HepG2 (cell line): ENCODE results near the gene TMPO. TPM values are rescaled to one million over a fixed set of nuclear protein-coding genes. Genes with fewer than 3 reads are reported as not detected.

Source experiments
- ARID4A ChIP-seq: sonication (generic); formaldehyde crosslinking; IDR thresholded peaks from 2 replicates; pipeline ENCODE4 v1.5.0; 2020; ENCODE audit warnings: mild to moderate bottlenecking, missing genetic modification reagents, borderline replicate concordance
- BCL6 ChIP-seq: IDR thresholded peaks from 2 replicates; pipeline ENCODE4 v1.6.1; 2016; ENCODE audit warnings: missing genetic modification reagents, missing compliant biosample characterization
- CEBPB ChIP-seq: IDR thresholded peaks from 2 replicates; pipeline ENCODE4 v1.6.1; 2011; ENCODE audit warnings: low read depth, low read length, improper control_type of control experiment, borderline replicate concordance
- DMTF1 ChIP-seq: sonication (generic); formaldehyde crosslinking; IDR thresholded peaks from 2 replicates; pipeline ENCODE4 v1.4.0; 2020; ENCODE audit warnings: mild to moderate bottlenecking, missing genetic modification reagents
- E2F2 ChIP-seq: sonication (generic); formaldehyde crosslinking; IDR thresholded peaks from 2 replicates; pipeline ENCODE4 v1.4.0; 2020; ENCODE audit warnings: missing genetic modification reagents, borderline replicate concordance
- ELF4 ChIP-seq: sonication (generic); formaldehyde crosslinking; IDR thresholded peaks from 2 replicates; pipeline ENCODE4 v1.5.0; 2020; ENCODE audit warnings: missing genetic modification reagents, mild to moderate bottlenecking, moderate library complexity, borderline replicate concordance
- HMGA1 ChIP-seq: sonication (generic); formaldehyde crosslinking; conservative IDR thresholded peaks from 2 replicates; pipeline ENCODE4 v1.4.0; 2020; ENCODE audit warnings: missing genetic modification reagents
- MTA1 ChIP-seq: sonication (generic); formaldehyde crosslinking; IDR thresholded peaks from 2 replicates; pipeline ENCODE4 v1.4.0; 2020; ENCODE audit warnings: missing genetic modification reagents, mild to moderate bottlenecking, borderline replicate concordance
- NKX3-1 ChIP-seq: sonication (generic); formaldehyde crosslinking; IDR thresholded peaks from 2 replicates; pipeline ENCODE4 v1.5.0; 2020; ENCODE audit warnings: missing genetic modification reagents
- NR2F1 ChIP-seq, 2 experiments: fragments of 450-650 bp in 1 of 2; formaldehyde crosslinking in 1 of 2; IDR thresholded peaks; 2 replicates each; pipeline versions ENCODE4 v1.5.0 to v1.6.1; 2016 to 2020; ENCODE audit warnings: mild to moderate bottlenecking in 1 of 2, missing compliant biosample characterization in 1 of 2, missing genetic modification reagents in 1 of 2, moderate library complexity in 1 of 2
- SMAD9 ChIP-seq: sonication (generic); formaldehyde crosslinking; IDR thresholded peaks from 2 replicates; pipeline ENCODE4 v1.5.1; 2020; ENCODE audit warnings: mild to moderate bottlenecking, missing genetic modification reagents
- SNAPC2 ChIP-seq: sonication (generic); formaldehyde crosslinking; IDR thresholded peaks from 2 replicates; pipeline ENCODE4 v1.8.1; 2022; ENCODE audit warnings: mild to moderate bottlenecking, missing genetic modification reagents
- STAG1 ChIP-seq: sonication (generic); formaldehyde crosslinking; IDR thresholded peaks from 2 replicates; pipeline ENCODE4 v1.4.0; 2020; ENCODE audit warnings: missing genetic modification reagents
- TARDBP ChIP-seq: sonication (generic); formaldehyde crosslinking; IDR thresholded peaks from 2 replicates; pipeline ENCODE4 v1.8.0; 2022; ENCODE audit warnings: mild to moderate bottlenecking, missing genetic modification reagents
- TCF7 ChIP-seq: sonication (generic); IDR thresholded peaks from 2 replicates; pipeline ENCODE4 v1.6.1; 2016; ENCODE audit warnings: antibody characterized with exemption, low read depth
- ZNF136 ChIP-seq: sonication (generic); formaldehyde crosslinking; IDR thresholded peaks from 2 replicates; pipeline ENCODE4 v1.8.1; 2022; ENCODE audit warnings: low read depth, mild to moderate bottlenecking, moderate library complexity, missing genetic modification reagents
- ZNF263 ChIP-seq: sonication (generic); formaldehyde crosslinking; IDR thresholded peaks from 2 replicates; pipeline ENCODE4 v1.4.0; 2020; ENCODE audit warnings: missing genetic modification reagents
- ZNF367 ChIP-seq: sonication (generic); formaldehyde crosslinking; IDR thresholded peaks from 2 replicates; pipeline ENCODE4 v1.4.0; 2020; ENCODE audit warnings: missing genetic modification reagents, borderline replicate concordance
- ZNF572 ChIP-seq: sonication (generic); formaldehyde crosslinking; IDR thresholded peaks from 2 replicates; pipeline ENCODE4 v1.5.1; 2020; ENCODE audit warnings: mild to moderate bottlenecking, missing genetic modification reagents
- ZNF629 ChIP-seq: sonication (generic); formaldehyde crosslinking; conservative IDR thresholded peaks from 2 replicates; pipeline ENCODE4 v1.5.0; 2020; ENCODE audit warnings: missing genetic modification reagents
- ZNF891 ChIP-seq: sonication (generic); formaldehyde crosslinking; IDR thresholded peaks from 2 replicates; pipeline ENCODE4 v1.5.0; 2020; ENCODE audit warnings: mild to moderate bottlenecking, missing genetic modification reagents
- polyA plus RNA-seq, 8 experiments: library from polyadenylated mRNA; depleted of rRNA in 3 of 8; stranded (reverse) in 7 of 8; unstranded in 1 of 8; fragments of >200 nt; fragmentation: Illumina TruSeq in 4 of 8; extraction: Trizol in 4 of 8; gene quantifications; 2 replicates each; pipeline versions ENCODE4 v1.2.1 to v1.2.3, GENCODE V29; 2011 to 2016; ENCODE audit warnings: low read depth in 4 of 8, missing spikeins in 1 of 8, mixed read lengths in 1 of 8; ENCODE audit not compliant: insufficient read depth in 1 of 8
- total RNA-seq, 5 experiments: library from RNA; depleted of rRNA; stranded (reverse); fragments of >200 nt; fragmentation: Illumina TruSeq; extraction: Trizol; gene quantifications; 2 replicates each; pipeline ENCODE4 v1.2.3, GENCODE V29; 2016; ENCODE audit warnings: low read depth in 1 of 5

Gene TMPO
- total and polyA plus RNA-seq, 2 of the 13 experiments (the other 11 are each of a cell fraction or from before 2014, with no cell fraction given), result 24.2 to 167 TPM

GRCh38 chr12:98503592-98504367 lies 11.6 kb upstream of the TMPO start (continued):
- TF ChIP-seq ARID4A (CRISPR knock-in tag) (peak; percentile 45; the same call in 1 of the 2 replicates), HMGA1 (no peak), NKX3-1 (peak; percentile 53; the same call in 1 of the 2 replicates), DMTF1 (CRISPR knock-in tag) (0 out of 2 replicates have a peak, but pooled peaks have one; percentile 64), TARDBP (CRISPR knock-in tag) (peak; percentile 24; the same call in 1 of the 2 replicates), ZNF572 (CRISPR knock-in tag) (peak; percentile 88; the same call in 1 of the 2 replicates), NR2F1 (CRISPR knock-in tag; IDR thresholded peaks at IDR 0.05) (peak; percentile 90 to 92), E2F2 (CRISPR knock-in tag) (0 out of 2 replicates have a peak, but pooled peaks have one; percentile 24), ZNF367 (CRISPR knock-in tag) (peak; percentile 27; the same call in 1 of the 2 replicates), ZNF891 (CRISPR knock-in tag) (0 out of 2 replicates have a peak, but pooled peaks have one; percentile 76), MTA1 (CRISPR knock-in tag) (peak; percentile 90; the same call in 1 of the 2 replicates), TCF7 (peak; percentile 63; the same call in 1 of the 2 replicates), SNAPC2 (CRISPR knock-in tag) (0 out of 2 replicates have a peak, but pooled peaks have one; percentile 1), ZNF136 (0 out of 2 replicates have a peak, but pooled peaks have one; percentile 61), ELF4 (CRISPR knock-in tag) (peak; percentile 76; the same call in 1 of the 2 replicates), ZNF263 (CRISPR knock-in tag) (peak; percentile 35; the same call in 1 of the 2 replicates), STAG1 (0 out of 2 replicates have a peak, but pooled peaks have one; percentile 3), CEBPB (peak; percentile 64; the same call in 1 of the 2 replicates), ZNF629 (0 out of 2 replicates have a peak, but pooled peaks have one; percentile 43), SMAD9 (CRISPR knock-in tag) (no peak), BCL6 (peak; percentile 58; the same call in 1 of the 2 replicates)
